Spleen (tissue), 11 donors: ENCODE data around the gene CPNE2. TPM values are rescaled to one million over a fixed set of nuclear protein-coding genes. Genes with fewer than 3 reads are reported as not detected.

Experiments used
- DNase-seq: peaks from one replicate; pipeline ENCODE4 v3.0.0-alpha.2; 2020
- H3K27ac ChIP-seq, 8 donors: fragments of 200-600 bp; sonication (generic) in 7 of 8; 1 replicate in 4 of 8; 2 replicates in 4 of 8; pipeline versions ENCODE4 v1.5.0 to v1.8.0; 2016 to 2021; ENCODE audit warnings: inconsistent platforms in 4 of 8, mild to moderate bottlenecking in 4 of 8, moderate library complexity in 1 of 8
- H3K27me3 ChIP-seq, 7 donors: fragments of 200-600 bp; sonication (generic) in 6 of 7; replicated peaks in 1 of 7; 1 replicate in 4 of 7; 2 replicates in 3 of 7; pipeline versions ENCODE4 v1.5.0 to v1.8.0; 2016 to 2021; ENCODE audit warnings: inconsistent platforms in 3 of 7, mild to moderate bottlenecking in 1 of 7
- H3K36me3 ChIP-seq, 6 donors: fragments of 200-600 bp; sonication (generic) in 5 of 6; 1 replicate in 4 of 6; 2 replicates in 2 of 6; pipeline versions ENCODE4 v1.5.0 to v1.8.0; 2016 to 2021; ENCODE audit warnings: inconsistent platforms in 2 of 6
- H3K4me1 ChIP-seq, 6 donors: fragments of 200-600 bp; sonication (generic) in 5 of 6; 1 replicate in 3 of 6; 2 replicates in 3 of 6; pipeline versions ENCODE4 v1.5.0 to v1.8.0; 2016 to 2021; ENCODE audit warnings: inconsistent platforms in 3 of 6
- H3K4me3 ChIP-seq, 8 donors: fragments of 200-600 bp; sonication (generic) in 7 of 8; 1 replicate in 4 of 8; 2 replicates in 4 of 8; pipeline versions ENCODE4 v1.5.0 to v1.8.0; 2016 to 2021; ENCODE audit warnings: inconsistent platforms in 4 of 8, mild to moderate bottlenecking in 4 of 8, moderate library complexity in 2 of 8
- H3K9me3 ChIP-seq, 8 donors: fragments of 200-600 bp; sonication (generic) in 7 of 8; 1 replicate in 4 of 8; 2 replicates in 4 of 8; pipeline versions ENCODE4 v1.5.0 to v1.8.0; 2016 to 2021; ENCODE audit warnings: inconsistent platforms in 4 of 8
- POLR2A ChIP-seq, 3 donors: fragments of 450-650 bp; IDR thresholded peaks; one replicate each; pipeline ENCODE4 v1.5.1; 2017; ENCODE audit warnings: antibody characterized with exemption in 3 of 3, mild to moderate bottlenecking in 1 of 3
- POLR2AphosphoS5 ChIP-seq, 3 donors: sonication (generic); formaldehyde crosslinking; IDR thresholded peaks; one replicate each; pipeline ENCODE4 v1.5.1; 2017; ENCODE audit warnings: antibody characterized with exemption in 3 of 3
- WGBS, 5 donors: extraction: QIAGEN DNeasy Blood & Tissue Kit in 3 of 5; methylation state at CpG; one replicate each; pipeline versions ENCODE4 v1.1.5 to v1.1.7; 2013 to 2018; 5-methylcytosine and 5-hydroxymethylcytosine counted together
- intact Hi-C: fragments of 100-400 bp; cut with DNase I; formaldehyde crosslinking; loops from one replicate; pipeline ENCODE4 v1.15.0; 2023; ENCODE audit warnings: low total_unique reads
- polyA plus RNA-seq, 3 donors: library from polyadenylated mRNA; stranded (reverse); fragments of 200-250 nt; gene quantifications; one replicate each; pipeline ENCODE4 v1.2.1, GENCODE V29; 2013
- total RNA-seq, 7 donors: library from RNA; depleted of rRNA in 3 of 7; stranded (reverse); fragments of >200 nt in 3 of 7; fragmentation: NEBNext Ultra II Directional in 4 of 7; extraction: Animal tissue kit (Norgen Biotek cat#: 25700) in 4 of 7; gene quantifications; one replicate each; pipeline versions ENCODE4 v1.1.0 to v1.2.1, GENCODE V29; 2016 to 2021
- TF ChIP-seq, protein P1 (sequence below), 11 experiments: fragments of 200-600 bp in 7 of 11; fragments of 450-650 bp in 4 of 11; sonication (generic) in 4 of 11; IDR thresholded peaks in 8 of 11; conservative IDR thresholded peaks in 3 of 11; 1 replicate in 7 of 11; 2 replicates in 4 of 11; pipeline versions ENCODE4 v1.4.0 to v1.8.0; 2016 to 2021; ENCODE audit warnings: antibody characterized with exemption in 11 of 11, inconsistent platforms in 4 of 11, mild to moderate bottlenecking in 1 of 11
- donor health status: healthy with polysubstance abuse.
- donor health status: DM: no; HTN: no; CAD: no; lungs with moderate emphysema.
- donor health status: DM: no; HTN: no; CAD: no.
- donor health status: Bipolar disorder and iron deficiency.
- donor health status: healthy.
- donor health status: DM: no; HTN: no; CAD: no.
- donor health status: DM: yes; HTN: yes; CAD: no.

Gene CPNE2
- total and polyA plus RNA-seq, 10 donors, result 13.3 to 46.5 (median 31.8) TPM

DNA sequence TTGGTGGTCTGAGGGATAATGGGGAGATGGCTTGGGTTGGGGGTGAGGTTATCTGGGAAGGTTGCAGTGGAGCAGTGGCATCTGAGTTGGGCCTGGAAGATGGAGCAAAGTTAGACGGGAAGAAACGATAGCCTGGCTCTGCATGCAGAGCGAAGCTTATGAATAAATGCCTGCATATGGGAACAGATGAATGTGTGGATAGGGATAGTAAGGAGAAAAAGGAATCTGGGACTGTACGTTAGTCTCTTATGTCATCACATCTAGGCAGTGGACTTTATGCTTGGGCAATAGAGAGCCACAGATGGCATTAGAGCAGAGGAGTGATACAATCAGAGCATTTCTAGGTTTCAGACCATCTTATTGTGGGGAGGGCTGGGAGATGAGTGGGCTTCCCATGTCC lies 33.0 kb downstream of the CPNE2 start:
- Histone ChIP-seq H3K27ac (no peak overlapping the region), H3K4me3 (no peak overlapping the region), H3K9me3 (no peaks in the 10 kb centered on the region), H3K36me3 (peaks cover 0 to 87% (median 8%) of the 10 kb centered on the region in 6 donors), H3K27me3 (no peaks in the 10 kb centered on the region), H3K4me1 (peaks cover 0 to 62% (median 5%) of the 10 kb centered on the region in 6 donors)
- DNase-seq, result no peak
- intact Hi-C loops, result no loop called here
- 86 to 95% (median 91%) methylated on average over 4 of the region's 4 CpGs for WGBS, 5 donors
- no peak for TF ChIP-seq POLR2AphosphoS5 (IDR thresholded peaks at IDR 0.05)
- no peak for TF ChIP-seq POLR2A (IDR thresholded peaks at IDR 0.05)
- TF ChIP-seq, protein P1, sequence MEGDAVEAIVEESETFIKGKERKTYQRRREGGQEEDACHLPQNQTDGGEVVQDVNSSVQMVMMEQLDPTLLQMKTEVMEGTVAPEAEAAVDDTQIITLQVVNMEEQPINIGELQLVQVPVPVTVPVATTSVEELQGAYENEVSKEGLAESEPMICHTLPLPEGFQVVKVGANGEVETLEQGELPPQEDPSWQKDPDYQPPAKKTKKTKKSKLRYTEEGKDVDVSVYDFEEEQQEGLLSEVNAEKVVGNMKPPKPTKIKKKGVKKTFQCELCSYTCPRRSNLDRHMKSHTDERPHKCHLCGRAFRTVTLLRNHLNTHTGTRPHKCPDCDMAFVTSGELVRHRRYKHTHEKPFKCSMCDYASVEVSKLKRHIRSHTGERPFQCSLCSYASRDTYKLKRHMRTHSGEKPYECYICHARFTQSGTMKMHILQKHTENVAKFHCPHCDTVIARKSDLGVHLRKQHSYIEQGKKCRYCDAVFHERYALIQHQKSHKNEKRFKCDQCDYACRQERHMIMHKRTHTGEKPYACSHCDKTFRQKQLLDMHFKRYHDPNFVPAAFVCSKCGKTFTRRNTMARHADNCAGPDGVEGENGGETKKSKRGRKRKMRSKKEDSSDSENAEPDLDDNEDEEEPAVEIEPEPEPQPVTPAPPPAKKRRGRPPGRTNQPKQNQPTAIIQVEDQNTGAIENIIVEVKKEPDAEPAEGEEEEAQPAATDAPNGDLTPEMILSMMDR (IDR thresholded peaks at IDR 0.05 in 8 of 11, conservative IDR thresholded peaks at IDR 0.05 in 3 of 11), result no peak

DNA sequence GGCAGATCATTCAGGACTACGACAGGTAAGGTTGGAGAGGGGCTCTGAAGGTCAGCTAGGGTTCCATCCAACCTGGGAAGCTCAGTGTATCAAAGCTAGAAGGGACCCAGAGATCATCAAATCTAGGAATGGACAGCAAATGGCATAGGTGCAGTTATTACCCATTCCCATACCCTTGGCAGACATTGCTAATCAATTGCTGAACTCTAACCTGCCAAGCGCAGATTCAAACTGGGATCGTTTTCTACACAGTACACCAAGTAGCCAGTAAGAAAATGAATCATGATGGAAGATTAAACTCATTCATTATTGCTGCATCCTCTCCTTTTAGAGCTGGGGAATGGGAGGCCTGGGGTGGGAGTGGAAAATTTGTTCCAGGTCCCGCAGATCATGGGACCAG lies 33.6 kb downstream of the CPNE2 start:
- DNase-seq, result no peak
- TF ChIP-seq POLR2AphosphoS5 (IDR thresholded peaks at IDR 0.05) (no peak), POLR2A (IDR thresholded peaks at IDR 0.05) (no peak)
- TF ChIP-seq, protein P1 (IDR thresholded peaks at IDR 0.05 in 8 of 11, conservative IDR thresholded peaks at IDR 0.05 in 3 of 11), result no peak
- WGBS, 5 donors, result 95 to 100% (median 97%) methylated on average over 4 of the region's 4 CpGs
- intact Hi-C loops, result no loop called here
- Histone ChIP-seq H3K36me3 (peaks cover 0 to 87% (median 6%) of the 10 kb centered on the region in 6 donors), H3K4me1 (peaks cover 0 to 68% (median 7%) of the 10 kb centered on the region in 6 donors), H3K9me3 (no peaks in the 10 kb centered on the region), H3K27me3 (no peaks in the 10 kb centered on the region), H3K27ac (no peak overlapping the region), H3K4me3 (no peak overlapping the region)

DNA sequence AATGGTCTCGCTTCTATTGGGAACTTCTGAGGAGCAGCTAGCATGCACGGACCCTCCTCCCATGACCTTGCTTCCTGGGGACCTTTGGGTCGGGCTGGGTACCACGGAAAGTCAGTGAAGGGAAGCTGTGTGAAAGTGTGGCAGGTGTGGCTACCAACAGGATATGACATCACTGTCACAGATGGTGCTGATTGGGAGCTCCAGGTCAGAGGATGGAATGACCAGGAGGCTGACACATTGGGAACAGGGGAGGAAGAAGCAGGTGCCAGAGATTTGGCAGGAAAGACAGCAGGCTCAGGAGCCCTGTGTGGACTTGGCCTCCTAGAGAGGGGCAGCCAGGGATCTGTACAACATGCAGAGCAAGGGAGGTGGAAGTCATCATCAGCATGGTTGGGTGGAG lies 34.0 kb downstream of the CPNE2 start:
- peaks cover 0 to 87% (median 4%) of the 10 kb centered on the region in 6 donors for H3K36me3 ChIP-seq
- TF ChIP-seq, protein P1 (IDR thresholded peaks at IDR 0.05 in 8 of 11, conservative IDR thresholded peaks at IDR 0.05 in 3 of 11), result no peak
- TF ChIP-seq POLR2A (IDR thresholded peaks at IDR 0.05), result no peak
- TF ChIP-seq POLR2AphosphoS5 (IDR thresholded peaks at IDR 0.05), result no peak
- no peak overlapping the region for H3K4me3 ChIP-seq
- 55 to 73% (median 62%) methylated on average over 3 to 4 of the region's 4 CpGs for WGBS, 5 donors
- H3K9me3 ChIP-seq, result no peaks in the 10 kb centered on the region
- H3K27me3 ChIP-seq, result no peaks in the 10 kb centered on the region
- H3K27ac ChIP-seq, result no peak overlapping the region
- DNase-seq, result no peak
- H3K4me1 ChIP-seq, result peaks cover 0 to 69% (median 7%) of the 10 kb centered on the region in 6 donors
- intact Hi-C loops, result no loop called here

DNA sequence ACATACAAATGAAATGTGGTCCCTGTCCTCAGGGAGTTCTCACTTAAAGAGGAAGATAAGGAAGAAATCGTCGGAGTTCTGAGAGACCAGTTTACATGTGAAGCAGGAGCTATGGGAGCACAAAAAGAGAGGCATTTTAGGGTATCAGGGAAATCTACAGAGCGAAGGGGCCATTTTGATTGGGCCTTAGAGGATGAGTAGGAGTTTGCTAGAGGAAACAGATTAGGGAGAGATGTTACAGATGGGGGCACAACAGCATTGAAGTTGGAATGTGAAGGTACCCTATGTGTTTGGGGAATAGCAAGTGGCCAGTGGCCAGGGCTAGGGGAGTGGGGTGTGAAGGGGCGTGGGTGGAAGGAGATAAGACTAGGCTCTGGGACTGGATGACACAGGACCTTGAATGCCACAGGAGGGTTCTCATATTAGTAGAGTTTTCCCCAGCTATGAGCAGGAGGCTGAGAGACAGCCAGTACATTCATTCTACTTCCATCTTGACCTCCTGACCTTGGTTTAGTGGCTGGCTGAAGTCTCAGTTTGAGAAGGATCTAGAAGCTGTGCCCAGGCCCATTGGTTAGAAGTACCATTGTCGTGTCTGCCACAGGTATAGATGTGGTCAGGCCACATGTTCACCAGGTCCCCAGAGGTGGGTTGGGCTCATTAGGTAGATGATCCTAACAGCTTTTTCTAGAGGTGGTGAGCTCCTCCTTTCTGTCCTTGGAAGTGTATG lies 34.8 kb downstream of the CPNE2 start:
- no peak overlapping the region for H3K4me3 ChIP-seq
- intact Hi-C loops, result no loop called here
- no peak for DNase-seq
- H3K4me1 ChIP-seq, result peaks cover 0 to 77% (median 7%) of the 10 kb centered on the region in 6 donors
- 88 to 95% (median 92%) methylated on average over 5 of the region's 5 CpGs for WGBS, 5 donors
- TF ChIP-seq POLR2A (IDR thresholded peaks at IDR 0.05), result no peak
- no peak for TF ChIP-seq POLR2AphosphoS5 (IDR thresholded peaks at IDR 0.05)
- TF ChIP-seq, protein P1 (IDR thresholded peaks at IDR 0.05 in 8 of 11, conservative IDR thresholded peaks at IDR 0.05 in 3 of 11), result no peak
- H3K36me3 ChIP-seq, result peaks cover 0 to 87% (median 0%) of the 10 kb centered on the region in 6 donors
- H3K27me3 ChIP-seq, result no peaks in the 10 kb centered on the region
- H3K27ac ChIP-seq, result no peak overlapping the region
- no peaks in the 10 kb centered on the region for H3K9me3 ChIP-seq
